H1 (cell line): ENCODE data around the gene EPHA1. TPM values are rescaled to one million over a fixed set of nuclear protein-coding genes. Genes with fewer than 3 reads are reported as not detected.

ENCODE experiments used
- CTCF ChIA-PET: fragments of 300-600 bp; sonication (Branson Sonifier 250); formaldehyde crosslinking; loops from one replicate; lab custom pipeline; 2021; ENCODE audit not compliant: partially characterized antibody; lab: Charles Lee
- POLR2A ChIA-PET: fragments of 300-600 bp; sonication (Branson Sonifier 250); formaldehyde crosslinking; loops from one replicate; lab custom pipeline; 2021; ENCODE audit warnings: inconsistent platforms; ENCODE audit not compliant: partially characterized antibody; lab: Charles Lee
- DNase-seq, 2 experiments: peaks; one replicate each; pipeline versions ENCODE4 v3.0.0 to v3.0.0-alpha.2; 2010 to 2022; ENCODE audit warnings: low spot score in 2 of 2, low read depth in 1 of 2, mixed read lengths in 1 of 2
- FAIRE-seq: peaks from 2 replicates; lab custom pipeline; 2011; peaks lifted over from hg19 to GRCh38; lab: Jason Lieb, UNC
- H2AFZ ChIP-seq: 2 replicates; pipeline ENCODE4 v1.8.1; 2012; ENCODE audit warnings: low read length, inconsistent platforms
- H2AK5ac ChIP-seq: 2 replicates; pipeline ENCODE4 v1.6.1; 2013; ENCODE audit warnings: low read depth, low read length
- H2BK120ac ChIP-seq: replicated peaks from 2 replicates; pipeline ENCODE3; 2013; ENCODE audit warnings: low read depth, low read length, inconsistent platforms
- H2BK12ac ChIP-seq: 2 replicates; pipeline ENCODE4 v1.6.1; 2013; ENCODE audit warnings: low read depth, low read length
- H2BK15ac ChIP-seq: 2 replicates; pipeline ENCODE4 v1.6.1; 2013; ENCODE audit warnings: low read length
- H2BK20ac ChIP-seq: 2 replicates; pipeline ENCODE4 v1.6.1; 2013; ENCODE audit warnings: low read length
- H2BK5ac ChIP-seq: 2 replicates; pipeline ENCODE4 v1.6.1; 2013; ENCODE audit warnings: low read depth, low read length
- H3K14ac ChIP-seq: 2 replicates; pipeline ENCODE4 v1.6.1; 2013; ENCODE audit warnings: inconsistent platforms; ENCODE audit not compliant: insufficient read length
- H3K18ac ChIP-seq: 2 replicates; pipeline ENCODE4 v1.6.1; 2013; ENCODE audit warnings: low read length; ENCODE audit errors: extremely low read depth
- H3K23ac ChIP-seq: 2 replicates; pipeline ENCODE4 v1.6.1; 2013; ENCODE audit warnings: inconsistent platforms; ENCODE audit not compliant: insufficient read length
- H3K23me2 ChIP-seq: 2 replicates; pipeline ENCODE4 v1.6.1; 2013; ENCODE audit warnings: low read depth, low read length
- H3K27ac ChIP-seq: 2 replicates; pipeline ENCODE4 v1.6.1; 2011; ENCODE audit warnings: low read depth, low read length, inconsistent platforms
- H3K27me3 ChIP-seq, 4 experiments: replicated peaks in 1 of 4; 1 replicate in 1 of 4; 2 replicates in 3 of 4; pipeline versions ENCODE4 v1.6.1 to v1.8.1; 2011 to 2013; ENCODE audit warnings: low read length in 3 of 4, mild to moderate bottlenecking in 3 of 4, inconsistent platforms in 2 of 4, mixed read lengths in 2 of 4, moderate library complexity in 1 of 4; ENCODE audit not compliant: control insufficient read depth in 3 of 4, insufficient read depth in 3 of 4; ENCODE audit errors: extremely low read depth in 1 of 4
- H3K36me3 ChIP-seq, 4 experiments: 2 replicates each; pipeline versions ENCODE4 v1.6.1 to v1.8.1; 2011 to 2013; ENCODE audit warnings: mild to moderate bottlenecking in 4 of 4, low read length in 3 of 4, moderate library complexity in 2 of 4, control low read depth in 1 of 4, inconsistent platforms in 1 of 4; ENCODE audit not compliant: insufficient read depth in 4 of 4, control insufficient read depth in 2 of 4
- H3K4ac ChIP-seq: replicated peaks from 2 replicates; pipeline ENCODE3; 2013; ENCODE audit warnings: low read length, low read depth, mixed read lengths, inconsistent platforms; ENCODE audit not compliant: insufficient read length
- H3K4me1 ChIP-seq, 4 experiments: replicated peaks in 1 of 4; 1 replicate in 1 of 4; 2 replicates in 3 of 4; pipeline versions ENCODE4 v1.6.1 to v1.8.1; 2011 to 2013; ENCODE audit warnings: low read length in 3 of 4, inconsistent platforms in 2 of 4, mixed read lengths in 1 of 4; ENCODE audit not compliant: insufficient read depth in 4 of 4, control insufficient read depth in 3 of 4
- H3K4me2 ChIP-seq, 2 experiments: 2 replicates each; pipeline versions ENCODE4 v1.6.1 to v1.8.1; 2011 to 2013; ENCODE audit warnings: low read depth in 2 of 2, low read length in 2 of 2, control low read depth in 1 of 2, inconsistent platforms in 1 of 2, mild to moderate bottlenecking in 1 of 2; ENCODE audit not compliant: insufficient read depth in 1 of 2
- H3K4me3 ChIP-seq, 4 experiments: fragments of 200-600, 300-600 bp in 1 of 4; sonication (generic), shearing (Covaris generic), sonication (Bioruptor Twin) in 1 of 4; 2 replicates each; pipeline versions ENCODE4 v1.5.1 to v1.8.1; 2011 to 2016; ENCODE audit warnings: low read length in 4 of 4, low read depth in 3 of 4, control low read depth in 2 of 4, inconsistent platforms in 2 of 4, mild to moderate bottlenecking in 2 of 4, mixed read lengths in 1 of 4, moderate library complexity in 1 of 4; ENCODE audit not compliant: insufficient read depth in 2 of 4; ENCODE audit errors: extremely low read depth in 1 of 4
- H3K56ac ChIP-seq: replicated peaks from 2 replicates; pipeline ENCODE3; 2013; ENCODE audit warnings: low read depth, mild to moderate bottlenecking, mixed read lengths, low read length, inconsistent platforms; ENCODE audit not compliant: insufficient read length
- H3K79me1 ChIP-seq: 2 replicates; pipeline ENCODE4 v1.6.1; 2013; ENCODE audit warnings: low read depth, low read length, control low read depth
- H3K79me2 ChIP-seq, 2 experiments: 2 replicates each; pipeline versions ENCODE4 v1.6.1 to v1.8.1; 2012 to 2013; ENCODE audit warnings: low read length in 2 of 2, mild to moderate bottlenecking in 2 of 2, inconsistent platforms in 1 of 2; ENCODE audit not compliant: insufficient read depth in 2 of 2, control insufficient read depth in 1 of 2
- H3K9ac ChIP-seq, 4 experiments: replicated peaks in 1 of 4; 1 replicate in 1 of 4; 2 replicates in 3 of 4; pipeline versions ENCODE4 v1.6.1 to v1.8.1; 2011 to 2013; ENCODE audit warnings: low read depth in 3 of 4, low read length in 3 of 4, control low read depth in 2 of 4, mild to moderate bottlenecking in 2 of 4, moderate library complexity in 2 of 4, inconsistent platforms in 1 of 4; ENCODE audit errors: extremely low read depth in 1 of 4
- H3K9me3 ChIP-seq, 2 experiments: 2 replicates each; pipeline versions ENCODE4 v1.6.1 to v1.8.1; 2012 to 2013; ENCODE audit warnings: mild to moderate bottlenecking in 2 of 2, moderate library complexity in 2 of 2, control low read depth in 1 of 2, inconsistent platforms in 1 of 2, low read depth in 1 of 2, low read length in 1 of 2, mixed read lengths in 1 of 2; ENCODE audit not compliant: insufficient read depth in 2 of 2
- H4K20me1 ChIP-seq, 2 experiments: replicated peaks in 1 of 2; 2 replicates each; pipeline versions ENCODE3 to v1.8.1; 2011 to 2013; ENCODE audit warnings: inconsistent platforms in 2 of 2, low read length in 2 of 2, mild to moderate bottlenecking in 1 of 2; ENCODE audit not compliant: insufficient read depth in 2 of 2, control insufficient read depth in 1 of 2
- H4K5ac ChIP-seq: 2 replicates; pipeline ENCODE4 v1.6.1; 2013; ENCODE audit warnings: low read length, low read depth, mixed read lengths, inconsistent platforms; ENCODE audit not compliant: insufficient read length
- H4K8ac ChIP-seq: 2 replicates; pipeline ENCODE4 v1.8.0; 2013; ENCODE audit warnings: mild to moderate bottlenecking, moderate library complexity, low read length, inconsistent platforms; ENCODE audit not compliant: insufficient read depth; ENCODE audit errors: extremely low read depth
- H4K91ac ChIP-seq: replicated peaks from 2 replicates; pipeline ENCODE3; 2013; ENCODE audit warnings: low read length, mixed read lengths, inconsistent platforms; ENCODE audit not compliant: insufficient read length
- BRCA1 ChIP-seq: IDR thresholded peaks from 2 replicates; pipeline ENCODE4 v1.6.1; 2012; ENCODE audit warnings: low read depth, low read length, improper control_type of control experiment
- EP300 ChIP-seq, 2 experiments: IDR thresholded peaks; 1 replicate in 1 of 2; 2 replicates in 1 of 2; pipeline ENCODE4 v1.6.1; 2011 to 2012; ENCODE audit warnings: low read depth in 2 of 2, low read length in 2 of 2, mild to moderate bottlenecking in 2 of 2, borderline replicate concordance in 1 of 2, inconsistent platforms in 1 of 2, moderate library complexity in 1 of 2
- HDAC2 ChIP-seq, 2 experiments: fragments of 300-600 bp in 1 of 2; sonication (generic) in 1 of 2; IDR thresholded peaks; 2 replicates each; pipeline ENCODE4 v1.6.1; 2011 to 2012; ENCODE audit warnings: low read depth in 2 of 2, low read length in 2 of 2, mild to moderate bottlenecking in 2 of 2, moderate library complexity in 2 of 2, borderline replicate concordance in 1 of 2, inconsistent platforms in 1 of 2
- HDAC6 ChIP-seq: IDR thresholded peaks from one replicate; pipeline ENCODE4 v1.7.1; 2012; ENCODE audit warnings: low read depth, mild to moderate bottlenecking, inconsistent platforms, low read length, moderate library complexity
- KDM4A ChIP-seq: IDR thresholded peaks from one replicate; pipeline ENCODE4 v1.7.1; 2012; ENCODE audit warnings: low read depth, mild to moderate bottlenecking, moderate library complexity, low read length, inconsistent platforms; ENCODE audit not compliant: severe bottlenecking
- NRF1 ChIP-seq: IDR thresholded peaks from 2 replicates; pipeline ENCODE4 v1.6.1; 2011; ENCODE audit warnings: mild to moderate bottlenecking, low read depth, low read length, improper control_type of control experiment
- PHF8 ChIP-seq: fragments of 200-600 bp; sonication (generic); conservative IDR thresholded peaks from 2 replicates; pipeline ENCODE4 v1.7.1; 2012; ENCODE audit warnings: low read depth, mild to moderate bottlenecking, inconsistent platforms, low read length, moderate library complexity
- RXRA ChIP-seq: IDR thresholded peaks from 2 replicates; pipeline ENCODE4 v1.6.1; 2011; ENCODE audit warnings: low read depth, mild to moderate bottlenecking, low read length, moderate library complexity; ENCODE audit not compliant: insufficient read depth
- SIX5 ChIP-seq: IDR thresholded peaks from 2 replicates; pipeline ENCODE4 v1.6.1; 2011; ENCODE audit warnings: mild to moderate bottlenecking, low read depth, low read length
- TAF1 ChIP-seq: IDR thresholded peaks from 2 replicates; pipeline ENCODE4 v1.6.1; 2011; ENCODE audit warnings: mild to moderate bottlenecking, low read depth, low read length
- USF2 ChIP-seq: IDR thresholded peaks from 2 replicates; pipeline ENCODE4 v1.6.1; 2011; ENCODE audit warnings: low read length, improper control_type of control experiment
- WGBS, 2 experiments: shearing (Covaris generic) in 1 of 2; methylation state at CpG; one replicate each; pipeline versions ENCODE4 v1.1.6 to v1.1.7; 2013 to 2015; ENCODE audit warnings: low lambda C conversion rate in 2 of 2, mixed read lengths in 2 of 2, inconsistent platforms in 1 of 2, low coverage in 1 of 2, missing lambda C conversion rate in 1 of 2; ENCODE audit not compliant: insufficient replicate concordance in 2 of 2, insufficient coverage in 1 of 2, insufficient read length in 1 of 2; ENCODE audit errors: extremely low coverage in 1 of 2, missing lambda C conversion rate in 1 of 2; 5-methylcytosine and 5-hydroxymethylcytosine counted together
- polyA plus RNA-seq, 7 experiments: library from polyadenylated mRNA; depleted of rRNA in 3 of 7; stranded (reverse) in 5 of 7; unstranded in 2 of 7; fragments of >200 nt in 5 of 7; fragments of 200-250 nt in 2 of 7; gene quantifications; 1 replicate in 5 of 7; 2 replicates in 1 of 7; 4 replicates in 1 of 7; pipeline versions ENCODE4 v1.2.1 to v1.2.3, GENCODE V29; 2011 to 2013; ENCODE audit warnings: missing spikeins in 2 of 7, mixed read lengths in 2 of 7
- total RNA-seq: library from RNA; stranded (reverse); fragmentation: NEBNext Ultra II Directional; extraction: Animal tissue kit (Norgen Biotek cat#: 25700); gene quantifications from 2 replicates; pipeline ENCODE4 v1.2.1, GENCODE V29; 2021

The EPHA1 gene
- total and polyA plus RNA-seq, 2 of the 8 experiments (the other 6 are each of a cell fraction or from before 2014, with no cell fraction given): 86.5 to 133 TPM

GRCh38 chr7:143398616-143399015 lies 10.0 kb downstream of the EPHA1 start:
- Histone ChIP-seq H3K4me2 (no peak overlapping the region), H2AK5ac (no peak overlapping the region), H2AFZ (no peak overlapping the region), H2BK15ac (no peak overlapping the region), H3K4ac (no peak overlapping the region), H3K27ac (no peak overlapping the region), H2BK20ac (no peak overlapping the region), H4K8ac (no peak overlapping the region), H3K18ac (no peak overlapping the region), H3K23ac (no peak overlapping the region), H3K4me1 (no peaks in the 10 kb centered on the region), H4K91ac (no peak overlapping the region), H3K9me3 (no peaks in the 10 kb centered on the region), H3K79me2 (peaks cover 0 to 14% of the 10 kb centered on the region in 2 experiments; a peak in 2 of 4 replicates), H2BK12ac (no peak overlapping the region), H3K36me3 (peaks cover 50 to 77% (median 76%) of the 10 kb centered on the region in 4 experiments), H3K9ac (no peak overlapping the region), H2BK5ac (no peak overlapping the region), H3K14ac (no peak overlapping the region), H4K20me1 (peaks cover 9 to 27% of the 10 kb centered on the region in 2 experiments), H2BK120ac (no peak overlapping the region), H3K4me3 (no peak overlapping the region), H3K23me2 (no peaks in the 10 kb centered on the region), H3K79me1 (peaks cover 5% of the 10 kb centered on the region; the same call in 1 of the 2 replicates), H4K5ac (no peak overlapping the region), H3K56ac (no peak overlapping the region), H3K27me3 (no peaks in the 10 kb centered on the region)
- DNase-seq (no peak), FAIRE-seq (no peak)
- CTCF ChIA-PET: interaction anchor here (1.2 to 23.5 kb wide), 6 partner anchors 8 to 102 kb away, joined by 3 to 359 read pairs (median 26); partner anchors contain the start of genes EPHA1 and ZYX
- WGBS, 2 experiments: 84% methylated on average over 14 of the region's 14 CpGs; no CpG with 5 or more reads in 1 of the 2 experiments
- POLR2A ChIA-PET: interaction anchor here (1.1 to 25.2 kb wide), 5 partner anchors 8 to 24 kb away, joined by 3 to 518 read pairs (median 46); partner anchors contain the start of genes EPHA1 and ZYX
- no peak for TF ChIP-seq EP300 (IDR thresholded peaks at IDR 0.05; ENCODE audit: borderline replicate concordance in 1 of 2, low read depth in 2 of 2, low read length in 2 of 2)
- no peak for TF ChIP-seq NRF1
- TF ChIP-seq USF2: no peak
- TF ChIP-seq RXRA: no peak
- TF ChIP-seq SIX5: no peak
- no peak for TF ChIP-seq TAF1
- no peak for TF ChIP-seq KDM4A
- no peak for TF ChIP-seq PHF8
- TF ChIP-seq HDAC6: no peak
- TF ChIP-seq HDAC2 (IDR thresholded peaks at IDR 0.05; ENCODE audit: borderline replicate concordance in 1 of 2, low read depth in 2 of 2, low read length in 2 of 2): no peak
- TF ChIP-seq BRCA1: no peak
